HepG2 (cell line): ENCODE results near the gene KCNIP4.

Experiments used
- EZH2 ChIP-seq: conservative IDR thresholded peaks from 2 replicates; pipeline ENCODE4 v1.6.1; 2012; ENCODE audit warnings: mild to moderate bottlenecking, low read depth, low read length, moderate library complexity
- ZBTB20 ChIP-seq: sonication (generic); formaldehyde crosslinking; IDR thresholded peaks from 2 replicates; pipeline ENCODE4 v1.8.1; 2023; ENCODE audit warnings: missing genetic modification reagents, low read depth, mild to moderate bottlenecking, borderline replicate concordance

DNA sequence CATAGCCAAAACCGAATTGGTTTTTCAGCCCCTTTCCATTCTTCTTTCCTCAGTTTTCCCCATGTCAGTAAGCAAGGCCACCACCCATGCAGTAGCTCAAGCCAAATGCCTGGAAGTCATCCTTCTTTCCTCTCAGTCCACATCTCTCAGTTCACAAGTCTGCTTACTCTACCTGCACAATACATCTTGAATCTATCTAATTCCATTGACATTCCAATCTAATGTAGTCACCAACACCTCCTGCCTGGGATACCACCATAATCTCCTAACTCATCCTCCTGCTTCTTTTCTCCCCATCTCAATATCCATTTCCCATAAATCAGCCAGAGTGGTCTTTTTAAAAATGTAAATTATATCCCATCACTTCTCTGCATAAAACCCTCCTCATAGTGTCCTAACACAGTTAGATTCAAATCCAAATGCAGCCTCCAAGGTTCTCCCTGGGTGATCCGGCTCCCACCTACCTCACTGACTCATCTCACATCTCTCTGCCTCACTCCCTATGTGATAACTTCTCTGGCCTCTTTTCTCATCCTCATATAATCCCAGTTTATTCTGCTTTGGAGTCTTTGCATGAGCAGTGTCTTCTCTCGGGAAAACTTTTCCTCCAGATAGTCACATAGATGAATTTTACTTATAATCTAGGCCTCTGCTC, 26.9 kb downstream of the KCNIP4 start:
- TF ChIP-seq ZBTB20 (CRISPR knock-in tag): no peak
- TF ChIP-seq EZH2: no peak
